ENCODE measurements around the gene VAPA. TPM values are rescaled to one million over a fixed set of nuclear protein-coding genes. Genes with fewer than 3 reads are reported as not detected.

The VAPA gene
- total and polyA plus RNA-seq, 9 of the 15 experiments (the other 6 are each of a cell fraction or from before 2014, with no cell fraction given) = 219 to 902 (median 526) TPM

DNA sequence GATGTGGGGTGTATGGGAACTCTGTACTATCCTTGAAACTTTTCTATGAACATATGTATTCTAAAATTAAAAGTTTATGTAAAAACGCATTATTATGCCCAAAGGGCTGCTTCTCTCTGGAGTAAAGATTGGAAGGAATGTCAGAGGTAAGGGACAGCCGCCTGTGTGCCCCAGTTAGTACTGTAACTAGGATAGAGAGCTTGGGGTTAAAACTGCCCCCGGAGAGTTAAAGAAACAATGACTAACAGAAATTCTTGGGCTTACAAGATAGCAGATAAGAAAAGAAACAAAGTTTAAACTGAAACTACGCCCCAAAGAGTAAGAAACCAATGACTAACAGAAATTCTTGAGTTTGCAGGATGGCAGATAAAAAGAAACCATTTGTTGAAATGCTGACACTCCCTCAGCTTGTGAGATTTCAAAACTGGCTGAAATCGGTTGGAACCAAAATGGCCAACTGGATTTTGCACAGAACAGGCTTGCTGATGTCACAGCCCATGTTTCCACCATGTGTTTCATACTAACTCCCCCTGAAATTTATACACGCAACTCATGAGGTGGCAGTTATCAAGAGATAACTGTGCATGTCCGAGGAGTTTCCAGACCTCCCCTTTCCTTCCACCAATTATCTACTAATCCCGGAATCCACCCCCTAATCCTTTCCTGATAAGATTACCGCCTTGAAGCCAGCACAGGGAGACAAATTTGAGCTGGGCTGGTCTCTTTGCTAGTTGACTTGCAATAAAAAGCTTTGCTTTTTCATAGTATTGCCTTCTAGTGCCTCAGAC, 36.8 kb upstream of the VAPA start (continued):
- TF ChIP-seq SRF (CRISPR knock-in tag; IDR thresholded peaks at IDR 0.05) (0 out of 4 replicates have a peak, but pooled peaks of 1 of the 2 experiments have one; percentile 3), DNMT1 (IDR thresholded peaks at IDR 0.05) (no peak; the same call in 1 of the 2 replicates), CREB1 (IDR thresholded peaks at IDR 0.05) (peak; percentile 89), CREB1 (CRISPR knock-in tag; IDR thresholded peaks at IDR 0.05) (peak; percentile 68; the same call in 1 of the 2 replicates), SP1 (CRISPR knock-in tag; IDR thresholded peaks at IDR 0.05) (peak; percentile 75), NFE2L1 (tag; IDR thresholded peaks at IDR 0.05; ENCODE audit: borderline replicate concordance, low read depth) (peak; percentile 41; the same call in 1 of the 2 replicates), KDM5B (IDR thresholded peaks at IDR 0.05; ENCODE audit: insufficient replicate concordance, low read depth, low read length) (peak; percentile 29), SUPT5H (IDR thresholded peaks at IDR 0.05) (peak; percentile 55), MXI1 (IDR thresholded peaks at IDR 0.05; ENCODE audit: low read depth, low read length) (0 out of 2 replicates have a peak, but pooled peaks have one; percentile 33), EP300 (IDR thresholded peaks at IDR 0.05; ENCODE audit: low read length) (peak; percentile 96), LARP7 (IDR thresholded peaks at IDR 0.05) (0 out of 2 replicates have a peak, but pooled peaks have one; percentile 29), ZNF311 (CRISPR knock-in tag; IDR thresholded peaks at IDR 0.05) (peak; percentile 63; the same call in 1 of the 2 replicates), MAFG (tag; conservative IDR thresholded peaks at IDR 0.05) (peak; percentile 95), HEY1 (CRISPR knock-in tag; IDR thresholded peaks at IDR 0.05; ENCODE audit: borderline replicate concordance) (peak; percentile 89; the same call in 1 of the 2 replicates), ZNF589 (CRISPR knock-in tag; IDR thresholded peaks at IDR 0.05; ENCODE audit: low read depth) (peak; percentile 88), ETV1 (tag; conservative IDR thresholded peaks at IDR 0.05; ENCODE audit: low read depth) (peak; percentile 92), HDAC2 (IDR thresholded peaks at IDR 0.05) (peak; percentile 98), ZFP36 (IDR thresholded peaks at IDR 0.05; ENCODE audit: low read depth, low read length, partially characterized antibody) (peak; percentile 61), CCNT2 (IDR thresholded peaks at IDR 0.05; ENCODE audit: borderline replicate concordance, extremely low read depth, insufficient read length, low read depth, low read length) (peak; percentile 98)
- TF ChIP-seq, protein P1, sequence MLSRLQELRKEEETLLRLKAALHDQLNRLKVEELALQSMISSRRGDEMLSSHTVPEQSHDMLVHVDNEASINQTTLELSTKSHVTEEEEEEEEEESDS (CRISPR knock-in tag; IDR thresholded peaks at IDR 0.05) = no peak
- TF ChIP-seq, protein P2, sequence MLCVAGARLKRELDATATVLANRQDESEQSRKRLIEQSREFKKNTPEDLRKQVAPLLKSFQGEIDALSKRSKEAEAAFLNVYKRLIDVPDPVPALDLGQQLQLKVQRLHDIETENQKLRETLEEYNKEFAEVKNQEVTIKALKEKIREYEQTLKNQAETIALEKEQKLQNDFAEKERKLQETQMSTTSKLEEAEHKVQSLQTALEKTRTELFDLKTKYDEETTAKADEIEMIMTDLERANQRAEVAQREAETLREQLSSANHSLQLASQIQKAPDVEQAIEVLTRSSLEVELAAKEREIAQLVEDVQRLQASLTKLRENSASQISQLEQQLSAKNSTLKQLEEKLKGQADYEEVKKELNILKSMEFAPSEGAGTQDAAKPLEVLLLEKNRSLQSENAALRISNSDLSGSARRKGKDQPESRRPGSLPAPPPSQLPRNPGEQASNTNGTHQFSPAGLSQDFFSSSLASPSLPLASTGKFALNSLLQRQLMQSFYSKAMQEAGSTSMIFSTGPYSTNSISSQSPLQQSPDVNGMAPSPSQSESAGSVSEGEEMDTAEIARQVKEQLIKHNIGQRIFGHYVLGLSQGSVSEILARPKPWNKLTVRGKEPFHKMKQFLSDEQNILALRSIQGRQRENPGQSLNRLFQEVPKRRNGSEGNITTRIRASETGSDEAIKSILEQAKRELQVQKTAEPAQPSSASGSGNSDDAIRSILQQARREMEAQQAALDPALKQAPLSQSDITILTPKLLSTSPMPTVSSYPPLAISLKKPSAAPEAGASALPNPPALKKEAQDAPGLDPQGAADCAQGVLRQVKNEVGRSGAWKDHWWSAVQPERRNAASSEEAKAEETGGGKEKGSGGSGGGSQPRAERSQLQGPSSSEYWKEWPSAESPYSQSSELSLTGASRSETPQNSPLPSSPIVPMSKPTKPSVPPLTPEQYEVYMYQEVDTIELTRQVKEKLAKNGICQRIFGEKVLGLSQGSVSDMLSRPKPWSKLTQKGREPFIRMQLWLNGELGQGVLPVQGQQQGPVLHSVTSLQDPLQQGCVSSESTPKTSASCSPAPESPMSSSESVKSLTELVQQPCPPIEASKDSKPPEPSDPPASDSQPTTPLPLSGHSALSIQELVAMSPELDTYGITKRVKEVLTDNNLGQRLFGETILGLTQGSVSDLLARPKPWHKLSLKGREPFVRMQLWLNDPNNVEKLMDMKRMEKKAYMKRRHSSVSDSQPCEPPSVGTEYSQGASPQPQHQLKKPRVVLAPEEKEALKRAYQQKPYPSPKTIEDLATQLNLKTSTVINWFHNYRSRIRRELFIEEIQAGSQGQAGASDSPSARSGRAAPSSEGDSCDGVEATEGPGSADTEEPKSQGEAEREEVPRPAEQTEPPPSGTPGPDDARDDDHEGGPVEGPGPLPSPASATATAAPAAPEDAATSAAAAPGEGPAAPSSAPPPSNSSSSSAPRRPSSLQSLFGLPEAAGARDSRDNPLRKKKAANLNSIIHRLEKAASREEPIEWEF (CRISPR knock-in tag; IDR thresholded peaks at IDR 0.05) = peak; percentile 78
